NCI-H1417 (cell line): ENCODE results near the gene PRICKLE4.
"Not testable (repeated sequence)": the region's sequence is repeated elsewhere in the genome, so short reads cannot be mapped to it uniquely, and the experiment has no call there.

Experiments used
- DNase-seq, 3 experiments: peaks; one replicate each; lab custom pipeline; 2025; lab: John Stamatoyannopoulos, UW

Gene PRICKLE4

GRCh38 chr6:41798901-41799558, 18.4 kb downstream of the PRICKLE4 start:
- peak in 1 of 3 experiments; percentile 70 for DNase-seq

- DNase-seq: no peak
Observed at GRCh38 chr6:41799559-41799911, 19.0 kb downstream of the PRICKLE4 start.

GRCh38 chr6:41801380-41801779, 20.8 kb downstream of the PRICKLE4 start:
- peak in 1 of 3 experiments; percentile 8 for DNase-seq

GRCh38 chr6:41805830-41806774, 25.5 kb downstream of the PRICKLE4 start:
- DNase-seq: no peak

GRCh38 chr6:41811095-41811494, 30.5 kb downstream of the PRICKLE4 start:
- no peak for DNase-seq

GRCh38 chr6:41811946-41812345, 31.4 kb downstream of the PRICKLE4 start:
- not testable (repeated sequence) for DNase-seq

GRCh38 chr6:41813469-41813868, 32.9 kb downstream of the PRICKLE4 start:
- no peak for DNase-seq

- no peak for DNase-seq
Observed at GRCh38 chr6:41813956-41814355, 33.4 kb downstream of the PRICKLE4 start.

GRCh38 chr6:41814629-41815028, 34.0 kb downstream of the PRICKLE4 start:
- no peak for DNase-seq

GRCh38 chr6:41815587-41815986, 35.0 kb downstream of the PRICKLE4 start:
- DNase-seq: peak in 1 of 3 experiments; percentile 9

GRCh38 chr6:41818271-41819054, 37.9 kb downstream of the PRICKLE4 start:
- no peak for DNase-seq

- DNase-seq: no peak
Observed at GRCh38 chr6:41821266-41821665, 40.7 kb downstream of the PRICKLE4 start.

- DNase-seq: no peak
Observed at GRCh38 chr6:41822021-41822420, 41.4 kb downstream of the PRICKLE4 start.

GRCh38 chr6:41823178-41823577, 42.6 kb downstream of the PRICKLE4 start:
- DNase-seq: no peak

- DNase-seq: no peak
Observed at GRCh38 chr6:41824571-41825569, 44.3 kb downstream of the PRICKLE4 start.

- DNase-seq: no peak
Observed at GRCh38 chr6:41826343-41827022, 45.9 kb downstream of the PRICKLE4 start.

- DNase-seq: no peak
Observed at GRCh38 chr6:41832263-41832662, 51.7 kb downstream of the PRICKLE4 start.

- DNase-seq: no peak
Observed at GRCh38 chr6:41836022-41836659, 55.6 kb downstream of the PRICKLE4 start.

- no peak for DNase-seq
Observed at GRCh38 chr6:41836660-41837052, 56.1 kb downstream of the PRICKLE4 start.
